Fibroblast of skin of abdomen (primary cell): ENCODE results near the gene CNEP1R1. TPM values are rescaled to one million over a fixed set of nuclear protein-coding genes. Genes with fewer than 3 reads are reported as not detected.
A peak's percentile ranks its signal among the peaks of the same experiment; 100 is the strongest.
"Not testable (repeated sequence)": the region's sequence is repeated elsewhere in the genome, so short reads cannot be mapped to it uniquely, and the experiment has no call there.

Experiments
- DNase-seq: peaks from one replicate; pipeline ENCODE4 v3.0.0-alpha.2; 2013
- polyA plus RNA-seq, 2 experiments: library from polyadenylated mRNA; unstranded; fragments of 120-200 nt; gene quantifications; one replicate each; pipeline ENCODE4 v1.2.1, GENCODE V29; 2013; ENCODE audit not compliant: insufficient read length in 2 of 2

Gene CNEP1R1
- 22.7 TPM for polyA plus RNA-seq (2013, experiment 1 of 2; ENCODE audit: insufficient read length)
- 22.7 TPM for polyA plus RNA-seq (2013, experiment 2 of 2; ENCODE audit: insufficient read length)

DNA sequence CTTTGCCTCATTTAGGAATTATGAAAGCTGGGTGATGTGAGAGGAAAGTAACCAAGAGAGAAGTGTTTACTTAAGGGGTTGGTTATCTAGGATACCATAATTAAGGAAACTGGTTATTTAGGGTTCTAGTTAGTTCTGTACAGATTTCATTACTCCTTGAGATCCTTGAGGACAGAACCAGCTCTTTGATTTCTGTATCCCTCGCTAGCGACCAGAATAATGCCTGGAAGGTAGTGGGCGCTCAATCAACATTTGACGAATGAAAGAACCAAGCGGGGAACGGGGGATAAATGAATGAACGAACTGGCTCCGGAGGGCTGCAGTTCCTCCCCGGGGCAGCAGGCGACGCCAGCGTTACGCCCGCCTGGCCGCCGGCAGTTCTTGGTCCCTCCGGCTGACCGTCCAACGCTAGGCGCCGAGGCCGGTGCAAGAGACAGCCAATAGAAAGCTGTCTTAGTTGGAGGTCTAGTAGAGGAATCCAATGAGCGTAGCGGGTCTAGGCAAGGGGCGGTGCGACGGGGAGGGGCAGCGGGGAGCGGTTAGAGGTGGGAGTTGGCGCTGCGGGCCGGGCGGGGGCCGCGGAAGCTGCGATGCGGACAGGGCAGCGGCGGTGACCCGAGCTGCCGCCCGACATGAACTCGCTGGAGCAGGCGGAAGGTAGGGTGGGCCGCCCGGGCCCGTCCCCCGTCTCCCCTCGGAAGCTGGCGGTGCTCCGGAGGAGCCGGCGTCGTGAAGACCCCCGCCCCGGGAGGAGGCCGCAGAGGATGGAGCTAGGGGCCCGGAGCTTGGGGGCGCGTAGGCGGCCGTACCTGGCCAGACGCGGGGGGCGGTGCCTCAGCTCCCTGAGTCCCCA, at the start of gene CNEP1R1:
CNEP1R1 (plus strand) TSS at position 542 of the 853 bp plus-strand sequence; CDS start at position 633, 91 bp downstream.
- peak; percentile 97 for DNase-seq

DNA sequence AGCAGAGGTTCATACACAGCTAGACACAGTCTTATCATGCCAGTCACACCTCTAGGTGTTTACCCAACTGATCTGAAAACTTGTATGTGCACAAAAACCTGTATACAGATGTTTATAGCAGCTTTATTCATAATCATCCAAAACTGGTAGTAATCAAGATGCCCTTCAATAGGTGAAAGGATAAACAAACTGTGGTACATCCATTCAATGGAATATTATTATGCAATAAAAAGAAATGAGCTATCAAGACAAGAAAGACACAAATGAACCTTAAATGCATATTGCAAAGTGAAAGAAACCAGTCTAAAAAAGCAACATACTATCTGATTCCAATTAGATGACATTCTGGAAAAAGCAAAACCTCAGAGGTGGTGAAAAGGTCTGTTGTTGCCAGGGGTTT, 47.6 kb upstream of the CNEP1R1 start:
- no peak for DNase-seq

GRCh38 chr16:49978569-49979326, 46.3 kb upstream of the CNEP1R1 start:
- DNase-seq: no peak

- no peak for DNase-seq
These were observed 44.9 kb upstream of the CNEP1R1 start for GRCh38 chr16:49980166-49980565.

DNA sequence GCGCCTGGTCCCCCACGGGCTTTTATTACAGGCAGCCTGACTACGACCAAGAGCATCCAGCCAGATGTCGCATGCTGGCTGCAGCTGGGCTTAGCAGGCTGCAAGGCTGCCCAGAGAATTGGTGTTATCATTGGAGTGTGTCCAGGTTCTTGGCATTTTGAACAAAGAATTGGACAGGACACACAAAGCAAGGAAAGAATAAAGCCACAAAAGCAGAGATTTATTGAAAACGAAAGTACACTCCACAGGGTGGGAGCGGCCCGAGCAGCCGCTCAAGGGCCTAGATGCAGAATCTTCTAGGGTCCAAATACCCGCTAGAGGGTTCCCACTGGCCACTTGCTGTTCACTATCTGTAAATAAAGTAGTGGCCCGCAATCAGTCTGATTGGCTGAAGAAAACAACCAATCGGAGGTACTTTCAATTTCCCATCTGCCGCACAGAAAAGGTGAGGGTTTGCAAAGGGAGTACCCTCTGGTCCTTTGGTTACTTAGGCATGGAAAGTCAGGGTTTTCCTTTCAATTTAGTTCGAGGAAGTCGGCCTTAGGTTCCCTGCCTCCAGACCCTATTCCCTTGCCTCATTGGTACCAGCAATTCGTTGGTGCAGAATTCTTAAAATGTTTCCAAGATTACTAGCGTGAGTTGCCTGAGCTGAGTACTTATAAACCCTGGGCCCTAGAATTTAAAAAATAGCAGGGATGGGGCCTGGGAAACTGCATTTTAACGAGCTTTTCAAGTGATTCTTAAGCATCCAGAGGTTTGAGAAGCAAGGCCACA, 38.5 kb upstream of the CNEP1R1 start:
- peak; percentile 8 for DNase-seq

DNA sequence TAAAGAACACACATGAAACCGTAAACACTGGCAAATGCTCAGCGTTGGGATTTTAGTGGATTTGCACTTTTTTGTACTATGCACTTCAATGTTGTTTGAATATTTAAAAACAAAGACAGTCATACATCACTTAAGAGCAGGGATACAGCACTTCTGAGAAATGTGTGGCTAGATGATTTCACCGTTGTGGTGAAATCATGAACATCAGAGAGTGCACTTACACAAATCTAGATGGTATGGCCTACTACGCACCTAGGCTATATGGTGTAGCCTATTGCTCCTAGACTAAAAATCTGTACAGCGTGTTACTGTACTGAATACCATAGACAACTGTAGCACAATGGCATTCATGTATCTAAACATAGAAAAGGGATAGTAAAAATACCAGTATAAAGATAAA, 37.6 kb upstream of the CNEP1R1 start:
- DNase-seq: no peak

DNA sequence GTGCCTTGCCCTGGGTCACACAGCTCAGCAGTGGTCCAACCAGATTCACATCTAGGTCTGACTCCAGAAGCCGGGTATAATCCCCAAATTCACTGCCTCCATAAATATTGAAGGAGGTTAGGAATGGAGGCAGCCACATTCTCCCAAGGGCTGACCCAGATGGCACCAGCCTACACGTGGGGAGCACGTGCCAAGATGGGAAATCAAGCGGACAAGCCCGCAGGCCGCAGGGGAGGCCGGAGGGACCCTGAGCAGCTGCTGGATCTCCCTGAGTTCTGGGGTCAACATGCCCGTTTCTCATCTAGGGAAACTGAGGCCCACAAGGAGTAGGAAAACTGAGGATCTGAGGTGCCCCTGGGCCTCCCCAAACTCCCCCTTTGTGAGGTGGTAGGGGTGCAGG, 32.2 kb upstream of the CNEP1R1 start:
- no peak for DNase-seq

DNA sequence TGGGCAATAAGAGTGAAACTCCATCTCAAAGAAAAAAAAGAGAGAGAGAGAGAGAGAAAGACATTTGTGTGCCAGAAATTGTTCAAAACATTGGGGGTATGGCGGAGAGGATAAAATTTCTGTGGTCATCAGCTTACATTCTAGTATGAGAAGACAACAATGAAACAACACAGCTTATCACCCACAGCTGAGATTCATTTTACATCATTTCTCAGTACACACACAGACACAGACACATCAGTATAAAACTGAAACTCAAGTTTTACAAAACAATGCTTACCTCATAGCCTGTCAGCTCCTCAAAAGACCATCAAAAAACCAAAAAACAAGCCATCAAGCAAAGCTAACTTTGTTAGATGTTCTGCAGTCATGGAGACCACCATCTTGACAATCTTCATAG, 31.4 kb upstream of the CNEP1R1 start:
- no peak for DNase-seq

GRCh38 chr16:49994006-49994405, 31.0 kb upstream of the CNEP1R1 start:
- no peak for DNase-seq

GRCh38 chr16:49995720-49996119, 29.3 kb upstream of the CNEP1R1 start:
- DNase-seq: no peak

GRCh38 chr16:49997721-49998251, 27.2 kb upstream of the CNEP1R1 start:
- DNase-seq: no peak

GRCh38 chr16:49998991-49999390, 26.0 kb upstream of the CNEP1R1 start:
- DNase-seq: no peak

GRCh38 chr16:50001144-50001543, 23.9 kb upstream of the CNEP1R1 start:
- no peak for DNase-seq

- no peak for DNase-seq
These were observed 22.8 kb upstream of the CNEP1R1 start for GRCh38 chr16:50002190-50002589.

DNA sequence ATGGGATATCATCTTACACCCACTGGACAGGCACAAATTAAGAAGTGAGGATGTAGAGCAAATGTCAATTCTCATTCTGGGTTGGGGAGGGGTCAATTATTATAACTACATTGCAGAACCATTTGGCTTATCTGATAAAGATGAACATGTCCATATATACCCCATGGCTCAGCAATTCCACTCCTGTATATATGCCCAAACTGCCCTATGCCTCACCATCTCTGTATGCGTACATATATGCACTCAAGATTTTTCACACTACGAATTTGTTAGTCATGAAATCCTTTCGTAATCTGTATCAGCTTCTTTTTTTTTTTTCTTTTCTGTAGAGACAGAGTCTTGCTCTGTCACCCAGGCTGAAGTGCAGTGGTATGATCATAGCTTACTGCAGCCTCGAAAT, 20.8 kb upstream of the CNEP1R1 start:
- DNase-seq: no peak

DNA sequence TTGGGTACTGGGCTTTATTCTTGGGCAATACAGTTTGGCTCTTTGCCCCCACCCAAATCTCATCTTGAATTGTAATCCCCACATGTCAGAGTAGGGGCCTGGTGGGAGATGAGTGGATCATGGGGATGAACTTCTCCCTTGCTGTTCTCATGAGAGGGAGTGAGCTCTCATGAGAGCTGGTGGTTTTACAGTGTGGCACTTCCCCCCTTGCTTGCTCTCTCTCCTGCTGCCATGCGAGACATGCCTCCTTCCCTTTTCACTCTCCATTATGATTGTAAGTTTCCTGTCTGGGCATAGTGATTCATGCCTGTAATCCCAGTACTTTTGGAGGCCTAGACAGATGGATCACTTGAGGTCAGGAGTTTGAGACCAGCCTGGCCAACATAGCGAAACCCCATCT, 18.1 kb upstream of the CNEP1R1 start:
- no peak for DNase-seq

GRCh38 chr16:50007744-50008143, 17.3 kb upstream of the CNEP1R1 start:
- DNase-seq: no peak

DNA sequence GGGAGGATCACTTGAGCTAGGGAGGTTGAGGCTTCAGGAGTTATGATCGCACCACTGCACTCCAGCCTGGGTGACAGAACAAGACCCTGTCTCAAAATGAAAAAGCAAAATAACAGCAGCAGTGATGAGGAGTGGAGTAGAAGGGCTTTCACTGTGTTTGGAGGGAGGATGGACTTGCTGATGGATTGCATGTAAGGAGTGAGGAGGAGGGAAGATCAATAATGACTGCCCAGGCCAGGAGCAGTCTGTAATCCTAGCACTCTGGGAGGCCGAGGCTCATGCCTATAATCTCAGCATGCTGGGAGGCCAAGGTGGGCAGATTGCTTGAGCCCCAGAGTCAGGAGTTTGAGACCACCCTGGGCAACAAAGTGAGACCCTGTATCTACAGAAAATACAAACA, 14.8 kb upstream of the CNEP1R1 start:
- DNase-seq: no peak

GRCh38 chr16:50011707-50012106, 13.3 kb upstream of the CNEP1R1 start:
- no peak for DNase-seq

DNA sequence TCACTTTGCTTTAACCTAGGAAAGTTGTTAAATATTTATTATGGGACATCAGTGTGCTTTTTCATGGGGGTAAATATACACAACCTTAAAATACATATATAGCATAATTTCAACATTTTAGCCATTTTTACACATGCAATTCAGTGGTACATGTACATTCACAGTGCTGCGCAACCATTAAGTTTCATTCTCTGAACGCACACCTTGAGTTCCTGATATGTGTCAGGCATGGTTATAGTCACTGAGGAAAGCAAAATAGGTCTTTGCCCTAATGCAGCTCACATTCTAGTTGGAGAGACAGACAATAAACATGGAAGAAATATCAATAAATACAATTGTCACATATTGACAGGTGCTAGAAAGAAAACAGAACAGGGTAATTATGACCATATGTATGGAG, 12.8 kb upstream of the CNEP1R1 start:
- DNase-seq: no peak

DNA sequence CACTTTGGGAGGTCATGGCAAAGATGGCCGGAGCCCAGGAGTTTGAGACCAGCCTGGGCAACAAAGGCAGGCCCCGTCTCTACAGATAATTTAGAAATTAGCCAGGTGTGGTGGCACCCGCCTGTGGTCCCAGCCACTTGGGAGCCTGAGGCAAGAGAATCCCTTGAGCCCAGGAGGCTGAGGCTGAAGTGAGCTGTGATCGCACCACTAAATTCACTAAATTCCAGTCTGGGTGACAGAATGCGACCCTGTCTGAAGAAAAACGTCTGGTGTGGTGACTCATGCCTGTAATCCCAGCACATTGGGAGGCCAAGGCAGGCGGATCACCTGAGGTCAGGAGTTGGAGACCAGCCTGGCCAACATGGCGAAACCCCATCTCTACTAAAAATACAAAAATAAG, 10.8 kb upstream of the CNEP1R1 start:
- not testable (repeated sequence) for DNase-seq

- no peak for DNase-seq
These were observed 9.4 kb upstream of the CNEP1R1 start for GRCh38 chr16:50015631-50016030.

- DNase-seq: no peak
These were observed 7.5 kb upstream of the CNEP1R1 start for GRCh38 chr16:50017553-50017952.
